ENCODE data around the gene HEATR5B. TPM values are rescaled to one million over a fixed set of nuclear protein-coding genes. Genes with fewer than 3 reads are reported as not detected.

HEATR5B gene
- 10 to 100 TPM; 18.3 to 33.1 (median 27.7) TPM for polyA plus RNA-seq (ENCODE audit: insufficient read depth in 1 of 5, insufficient read length in 5 of 5, low replicate concordance in 1 of 5)
- long read RNA-seq, donor 1, full-length matches to known transcripts, result 1 of 1 reads
- long read RNA-seq, donor 1, partial matches to known transcripts, result 0 of 1 reads
- long read RNA-seq, donor 1, other reads (novel, unspliced or antisense), result 0 of 1 reads
- long read RNA-seq, donor 2, partial matches to known transcripts, result 24 of 24 reads
- long read RNA-seq, donor 2, other reads (novel, unspliced or antisense), result 0 of 24 reads
- long read RNA-seq, donor 3, full-length matches to known transcripts, result 1 of 1 reads
- long read RNA-seq, donor 3, partial matches to known transcripts, result 0 of 1 reads
- long read RNA-seq, donor 3, other reads (novel, unspliced or antisense), result 0 of 1 reads
- long read RNA-seq, donor 4, partial matches to known transcripts, result 21 of 21 reads
- long read RNA-seq, donor 4, other reads (novel, unspliced or antisense), result 0 of 21 reads
- long read RNA-seq, donor 5, partial matches to known transcripts, result 12 of 12 reads
- long read RNA-seq, donor 5, other reads (novel, unspliced or antisense), result 0 of 12 reads
- long read RNA-seq, donor 6, full-length matches to known transcripts, result 1 of 1 reads
- long read RNA-seq, donor 6, partial matches to known transcripts, result 0 of 1 reads
- long read RNA-seq, donor 6, other reads (novel, unspliced or antisense), result 0 of 1 reads
- long read RNA-seq, donor 7, result 0 reads
- long read RNA-seq, donor 8, full-length matches to known transcripts, result 1 of 1 reads
- long read RNA-seq, donor 8, partial matches to known transcripts, result 0 of 1 reads
- long read RNA-seq, donor 8, other reads (novel, unspliced or antisense), result 0 of 1 reads

- DNase-seq, result peak; percentile 96 to 97
Measured at GRCh38 chr2:37083873-37084794, at the start of gene HEATR5B, which contains the start of gene GPATCH11. TSS of gene HEATR5B (minus strand) at chr2:37084372. CDS start at chr2:37083414, 958 bp downstream. TSS of gene GPATCH11 (plus strand) at chr2:37084518. CDS start at chr2:37088382, 3,864 bp downstream.

- no peak for DNase-seq
Measured at GRCh38 chr2:37132914-37133313, 48.7 kb upstream of the HEATR5B start.

- no peak for DNase-seq
Measured at GRCh38 chr2:37125416-37125815, 41.2 kb upstream of the HEATR5B start.

- DNase-seq, result no peak
Measured at GRCh38 chr2:37119157-37119556, 35.0 kb upstream of the HEATR5B start.

GRCh38 chr2:37117566-37117965 lies 33.4 kb upstream of the HEATR5B start:
- no peak for DNase-seq

GRCh38 chr2:37111958-37112357 lies 27.8 kb upstream of the HEATR5B start:
- DNase-seq, result no peak

DNA sequence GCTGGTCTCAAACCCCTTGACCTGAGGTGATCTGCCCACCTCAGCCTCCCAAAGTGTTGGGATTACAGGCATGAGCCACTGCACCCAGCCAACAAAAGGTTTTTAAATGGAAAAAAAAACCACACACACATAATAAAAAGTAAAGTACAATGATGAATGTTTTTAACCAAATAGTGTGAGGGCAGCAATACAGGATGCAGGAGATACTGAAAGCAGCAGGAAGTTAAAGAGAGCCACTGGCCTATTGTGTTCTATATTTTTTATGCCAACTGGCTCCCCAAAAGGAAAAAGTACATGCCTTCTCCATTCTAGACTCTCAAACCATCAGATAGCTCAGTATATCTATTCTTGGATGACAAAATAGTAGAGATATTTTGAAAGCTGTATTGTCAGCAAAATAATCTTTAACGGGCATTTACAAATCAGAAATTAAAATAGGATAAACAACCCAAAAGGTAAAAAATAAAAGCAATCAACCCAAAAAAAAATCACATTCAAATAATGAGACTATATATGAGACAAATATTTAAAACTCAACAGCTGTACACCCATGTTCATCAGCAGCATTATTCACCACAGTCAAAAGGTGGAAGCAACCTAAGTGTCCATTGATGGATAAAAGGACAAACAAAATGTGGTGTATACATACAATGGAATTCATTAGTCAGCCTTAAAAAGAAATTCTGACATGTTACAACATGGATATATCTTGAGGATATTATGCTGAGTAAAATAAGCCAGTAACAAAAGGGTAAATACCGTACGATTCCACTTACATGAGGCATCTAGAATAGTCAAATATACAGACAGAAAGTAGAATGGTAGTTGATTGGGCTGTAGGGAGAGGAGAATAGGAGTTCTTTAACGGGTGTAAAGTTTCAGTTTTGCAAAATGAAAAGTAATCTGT lies 26.4 kb upstream of the HEATR5B start:
- no peak for DNase-seq

- DNase-seq, result no peak
Measured at GRCh38 chr2:37109523-37109922, 25.4 kb upstream of the HEATR5B start.

DNA sequence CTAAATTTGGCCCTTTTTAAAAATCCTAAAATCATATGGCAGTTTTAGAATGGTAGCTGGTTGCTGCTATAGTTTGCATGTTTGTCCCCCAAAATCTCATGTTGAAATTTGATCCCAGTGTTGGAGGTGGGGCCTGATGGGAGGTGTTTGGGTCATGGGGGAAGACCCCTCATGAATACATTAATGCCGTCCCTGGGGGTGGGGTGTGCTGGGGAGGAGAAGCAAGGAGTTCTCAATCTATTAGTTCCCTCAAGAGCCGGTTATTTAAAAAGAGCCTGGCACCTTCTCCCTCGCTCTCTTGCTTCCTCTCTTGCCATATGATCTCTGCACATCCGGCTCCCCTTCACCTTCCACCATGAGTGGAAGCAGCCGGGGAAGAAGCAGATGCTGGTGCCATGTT lies 21.0 kb upstream of the HEATR5B start:
- DNase-seq, result no peak

DNA sequence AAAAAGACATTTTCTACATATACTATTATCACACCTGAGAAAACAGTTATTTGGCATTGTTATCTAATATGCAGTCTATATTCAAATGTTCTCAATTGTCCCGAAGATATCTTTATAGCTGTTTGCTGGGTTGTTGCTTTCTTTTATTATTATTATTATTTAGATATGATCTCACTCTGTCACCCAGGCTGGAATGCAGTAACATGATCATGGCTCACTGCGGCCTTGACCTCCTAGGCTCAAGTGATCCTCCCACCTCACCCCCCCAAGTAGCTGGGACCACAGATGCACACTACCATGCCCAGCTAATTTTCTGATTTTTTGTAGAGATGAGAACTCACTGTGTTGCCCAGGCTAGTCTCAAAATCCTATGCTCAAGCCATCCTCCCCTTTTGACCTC lies 20.0 kb upstream of the HEATR5B start:
- DNase-seq, result no peak

GRCh38 chr2:37102588-37102987 lies 18.4 kb upstream of the HEATR5B start:
- no peak for DNase-seq

DNA sequence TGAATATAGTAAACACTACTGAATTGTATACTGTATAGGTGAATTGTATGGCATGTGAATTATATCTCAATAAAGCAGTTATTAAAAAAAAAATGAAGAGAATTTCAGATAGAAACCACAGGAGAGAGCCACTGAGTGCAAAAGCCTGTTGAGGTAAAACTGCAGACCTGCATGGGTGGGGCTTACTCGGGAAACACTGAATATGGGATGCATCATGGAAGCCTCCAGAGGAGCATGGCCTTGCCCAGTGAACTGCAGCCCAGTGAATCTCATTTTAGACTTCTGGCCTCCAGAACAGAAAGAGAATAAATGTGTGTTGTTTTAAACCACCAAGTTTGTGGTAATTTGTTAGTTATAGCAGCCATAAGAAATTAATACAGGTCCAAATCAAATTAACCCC lies 15.9 kb upstream of the HEATR5B start:
- no peak for DNase-seq

DNA sequence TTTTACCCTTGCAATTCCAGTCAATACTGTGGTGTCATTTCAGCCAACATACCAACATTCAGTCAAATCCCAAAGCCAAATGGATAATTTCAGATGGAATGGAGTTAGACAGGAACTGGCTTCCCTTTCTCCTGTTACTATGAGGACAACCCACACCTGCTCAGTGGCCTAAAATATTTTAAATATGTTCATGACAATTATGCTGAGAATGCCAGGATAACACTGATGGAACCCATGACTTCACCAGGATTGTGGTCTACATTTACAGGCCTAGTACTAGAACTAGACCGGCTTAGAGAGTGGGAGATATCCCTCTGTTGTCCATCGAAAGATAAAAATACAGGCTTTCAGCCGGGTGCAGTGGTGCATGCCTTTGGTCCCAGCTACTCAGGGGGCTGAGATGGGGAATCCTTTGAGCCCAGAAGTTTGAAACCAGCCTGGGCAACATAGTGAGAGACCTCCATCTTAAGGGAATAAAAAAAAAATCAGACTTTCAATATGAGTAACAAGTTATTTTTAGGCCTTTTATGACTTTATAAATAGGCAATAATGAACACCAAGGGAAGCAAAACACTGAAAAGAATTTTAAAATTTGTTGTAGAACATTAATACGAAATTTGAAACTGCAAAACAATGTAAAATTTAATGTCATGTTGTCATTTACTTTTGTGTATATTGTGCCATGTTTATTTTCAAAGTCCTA lies 14.4 kb upstream of the HEATR5B start:
- no peak for DNase-seq

GRCh38 chr2:37096568-37096967 lies 12.4 kb upstream of the HEATR5B start:
- DNase-seq, result no peak

DNA sequence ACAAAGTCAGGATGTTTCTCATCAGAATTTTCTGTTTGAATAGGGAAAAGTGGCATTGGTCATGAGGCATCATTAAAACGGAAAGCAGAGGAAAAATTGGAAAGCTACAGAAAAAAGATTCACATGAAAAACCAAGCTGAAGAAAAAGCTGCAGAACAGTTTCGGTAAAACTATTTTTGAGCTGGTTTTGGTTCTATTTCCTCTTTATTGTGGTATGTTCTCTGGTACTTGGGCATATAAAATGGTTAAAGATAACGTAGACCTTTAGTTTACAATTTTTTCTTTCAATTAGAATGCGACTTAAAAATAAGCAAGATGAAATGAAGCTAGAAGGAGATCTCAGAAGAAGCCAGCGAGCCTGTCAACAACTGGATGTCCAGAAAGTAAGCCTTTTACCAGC lies 7.7 kb upstream of the HEATR5B start:
- DNase-seq, result no peak

DNA sequence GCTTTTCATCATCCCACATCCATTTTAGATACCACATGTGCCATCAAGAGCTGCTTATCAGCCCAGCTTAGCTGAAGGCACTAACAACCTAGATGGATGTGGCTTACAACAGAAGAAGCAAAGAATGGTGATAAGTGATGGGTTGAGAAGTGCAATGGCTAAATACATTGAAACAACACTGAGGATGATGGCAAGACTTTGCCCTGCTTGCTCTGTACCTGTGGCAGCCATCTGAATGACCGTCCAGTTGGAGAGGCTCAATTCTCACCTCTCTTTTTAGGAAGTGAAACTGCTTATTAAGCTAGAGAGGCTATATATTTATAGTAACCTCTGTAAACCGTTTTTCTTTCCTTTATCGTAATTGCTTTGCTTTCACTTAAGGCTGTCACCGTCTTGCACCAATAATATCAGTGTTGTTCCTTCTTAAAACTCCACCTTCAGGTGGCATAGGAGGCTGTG lies 5.9 kb upstream of the HEATR5B start:
- DNase-seq, result no peak

DNA sequence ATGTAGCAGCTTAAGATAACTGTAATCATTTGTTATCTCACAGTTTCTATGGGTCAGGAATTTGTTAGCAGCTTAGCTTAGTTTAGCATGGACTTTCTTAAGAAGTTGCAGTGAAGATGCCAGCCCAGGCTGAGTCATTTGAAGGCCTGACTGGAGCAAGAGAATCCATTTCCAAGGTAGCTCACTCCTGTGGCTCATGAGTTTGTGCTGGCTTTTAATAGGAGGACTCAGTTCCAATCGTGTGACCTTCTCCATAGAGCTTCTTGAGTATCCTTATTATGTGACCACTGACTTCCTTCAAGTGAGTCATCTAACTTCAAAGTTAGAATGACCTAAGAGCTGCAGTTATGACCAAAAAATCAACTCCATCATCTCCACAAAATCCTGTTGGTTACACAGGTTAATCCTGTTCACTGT lies 1.6 kb upstream of the HEATR5B start:
- no peak for DNase-seq

DNA sequence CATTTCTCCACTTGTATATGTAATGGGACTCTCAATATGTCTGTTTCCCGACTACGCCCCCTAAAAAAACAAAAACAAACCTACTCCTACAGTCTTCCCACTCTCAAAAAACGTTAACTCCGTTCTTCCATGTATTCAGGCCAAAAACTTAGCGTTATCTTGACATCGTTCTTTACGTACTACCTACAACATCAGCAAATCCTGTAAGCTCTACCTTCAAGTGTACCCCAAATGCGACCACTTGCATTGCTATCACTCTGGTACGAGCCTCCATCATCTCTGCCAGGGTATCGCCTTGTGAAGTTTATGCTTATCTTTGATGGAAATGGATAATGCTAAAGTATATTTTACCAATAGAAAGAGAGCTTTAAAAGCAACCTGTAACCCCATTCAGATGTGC lies 625 bp upstream of the HEATR5B start:
- DNase-seq, result no peak

DNA sequence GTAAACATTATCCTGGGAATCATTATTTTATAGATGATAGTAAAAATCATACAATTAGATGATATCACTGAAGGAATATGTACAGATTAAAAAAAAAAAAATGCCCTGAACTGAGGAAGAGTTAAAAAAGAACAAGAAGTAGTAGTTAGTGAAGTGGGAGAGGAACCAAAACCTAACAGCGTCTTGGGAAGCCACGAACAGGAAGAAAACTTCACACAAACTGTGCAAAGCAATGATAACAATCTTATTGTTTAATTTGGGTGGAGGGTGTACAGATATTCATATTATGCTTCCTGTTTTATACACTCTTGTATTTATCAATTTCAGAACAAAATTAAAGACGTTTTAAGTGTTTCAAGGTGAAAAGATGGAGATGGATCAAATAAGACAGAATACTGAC lies 3.5 kb downstream of the HEATR5B start:
- no peak for DNase-seq

DNA sequence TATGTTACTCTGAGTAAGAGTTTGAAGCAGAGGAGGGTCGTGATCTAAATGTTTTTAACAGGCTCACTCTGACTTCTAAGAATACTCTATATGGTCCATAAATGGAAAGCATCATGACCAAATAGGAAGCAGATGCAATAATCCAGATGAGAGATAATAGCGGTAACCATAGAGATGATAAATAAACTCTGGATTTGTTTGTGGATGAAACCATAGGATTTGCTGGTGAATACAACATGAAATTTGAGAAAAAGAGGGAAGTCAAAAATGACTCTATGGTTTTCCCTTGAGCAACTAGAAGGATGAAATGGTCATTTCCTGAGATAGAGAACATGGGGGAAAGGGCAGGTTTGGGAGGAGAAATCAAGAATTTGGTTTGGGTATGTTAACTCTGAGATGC lies 3.9 kb downstream of the HEATR5B start:
- DNase-seq, result no peak
